ENCODE data around the gene IL24. TPM values are rescaled to one million over a fixed set of nuclear protein-coding genes. Genes with fewer than 3 reads are reported as not detected.

Gene IL24
- total RNA-seq, 1 donor from 2014 or later, result under 0.01 TPM

- FAIRE-seq (no peak), DNase-seq (ENCODE audit: low spot score in 2 of 2) (no peak)
These were observed 4.7 kb downstream of the IL24 start for GRCh38 chr1:206901944-206902343.

DNA sequence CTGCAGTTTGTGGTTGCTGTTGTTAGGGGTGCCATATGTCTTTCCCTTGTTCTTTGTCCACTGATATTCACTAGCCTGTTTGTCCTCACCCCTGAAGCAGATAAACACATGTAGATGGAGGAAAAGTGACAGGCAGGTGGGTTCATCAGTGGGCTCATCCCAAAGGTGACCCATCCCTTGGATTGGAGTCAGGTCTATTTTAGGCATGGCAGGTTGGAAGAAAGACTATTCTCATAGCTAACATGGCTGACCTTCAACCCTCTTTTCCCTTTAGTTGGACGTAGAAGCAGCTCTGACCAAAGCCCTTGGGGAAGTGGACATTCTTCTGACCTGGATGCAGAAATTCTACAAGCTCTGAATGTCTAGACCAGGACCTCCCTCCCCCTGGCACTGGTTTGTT lies 5.5 kb downstream of the IL24 start:
- DNase-seq (ENCODE audit: low spot score in 2 of 2) (no peak), FAIRE-seq (no peak)

GRCh38 chr1:206903687-206904086 lies 6.4 kb downstream of the IL24 start:
- DNase-seq (ENCODE audit: low spot score in 2 of 2) (no peak), FAIRE-seq (no peak)

DNA sequence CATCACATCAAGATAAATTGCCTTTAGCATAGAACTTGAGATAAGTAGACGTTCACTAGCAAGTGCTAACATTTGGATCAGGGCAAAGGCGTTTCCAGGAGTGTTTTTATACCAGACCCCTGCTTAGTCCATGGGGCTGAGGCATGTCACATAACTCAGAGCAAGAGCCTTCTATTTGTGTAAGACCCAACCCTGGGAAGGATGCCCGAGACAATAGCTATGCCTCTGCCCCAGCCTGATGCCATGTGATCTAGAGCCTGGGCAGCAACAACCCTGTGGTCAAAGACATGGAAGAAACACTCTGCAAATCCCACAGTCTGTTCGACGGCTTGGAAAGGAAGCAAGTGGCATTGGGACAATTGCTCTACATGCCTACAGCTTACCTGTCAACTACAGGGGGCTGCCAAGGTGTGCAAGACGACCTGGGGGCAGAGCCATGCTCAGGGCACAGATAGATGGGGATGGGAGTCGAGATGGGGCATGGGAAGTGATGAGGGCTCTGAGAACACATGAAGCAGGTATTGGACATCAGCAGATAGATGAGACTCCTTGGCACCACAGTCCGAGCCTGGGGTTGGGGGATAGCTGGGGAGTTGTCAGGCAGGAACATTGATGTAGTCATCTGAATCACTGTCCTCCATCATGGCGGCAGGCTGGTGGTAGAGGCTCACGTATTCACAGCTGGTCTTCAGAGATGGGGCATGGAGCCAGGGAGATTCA lies 7.3 kb downstream of the IL24 start:
- DNase-seq (ENCODE audit: low spot score in 2 of 2), result no peak
- no peak for FAIRE-seq

GRCh38 chr1:206905295-206906164 lies 8.3 kb downstream of the IL24 start:
- DNase-seq (ENCODE audit: low spot score in 2 of 2), result no peak

DNA sequence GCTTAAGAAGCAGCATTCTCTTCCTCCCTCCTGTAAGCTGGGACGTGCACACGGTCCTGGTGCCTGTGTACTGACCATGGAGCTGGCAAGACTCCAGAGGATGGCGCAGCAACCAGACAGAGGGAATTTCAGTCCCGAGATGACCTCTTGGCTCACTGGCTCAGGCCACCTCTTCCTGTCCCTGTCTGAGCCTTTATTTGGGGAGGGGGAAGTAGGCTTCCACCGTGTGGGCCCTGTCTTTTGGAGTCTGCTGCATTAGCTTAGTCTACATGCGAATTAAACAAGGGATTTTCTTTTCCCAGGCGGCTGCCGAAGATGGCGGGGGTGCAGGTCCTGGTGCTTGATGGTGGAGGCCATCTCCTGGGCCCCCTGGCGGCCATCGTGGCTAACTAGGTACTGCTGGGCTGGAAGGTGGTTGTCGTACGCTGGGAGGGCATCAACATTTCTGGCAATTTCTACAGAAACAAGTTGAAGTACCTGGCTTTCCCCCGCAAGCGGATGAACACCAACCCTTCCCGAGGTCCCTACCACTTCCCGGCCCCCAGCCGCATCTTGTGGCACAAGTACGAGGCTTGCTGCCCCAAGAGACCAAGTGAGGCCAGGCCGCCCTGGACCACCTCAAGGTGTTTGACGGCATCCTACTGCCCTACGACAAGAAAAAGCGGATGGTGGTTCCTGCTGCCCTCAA lies 10.2 kb downstream of the IL24 start:
- DNase-seq (ENCODE audit: low spot score in 2 of 2) (no peak), FAIRE-seq (no peak)

More at GRCh38 chr1:206905295-206906164, 8.3 kb downstream of the IL24 start:
- no peak for FAIRE-seq

GRCh38 chr1:206908038-206908437 lies 10.8 kb downstream of the IL24 start:
- DNase-seq (ENCODE audit: low spot score in 2 of 2) (no peak), FAIRE-seq (no peak)

GRCh38 chr1:206909161-206909882 lies 12.1 kb downstream of the IL24 start:
- DNase-seq (ENCODE audit: low spot score in 2 of 2) (peak in 1 of 2 donors; percentile 41), FAIRE-seq (no peak)

GRCh38 chr1:206909883-206910318 lies 12.7 kb downstream of the IL24 start:
- FAIRE-seq (no peak), DNase-seq (ENCODE audit: low spot score in 2 of 2) (no peak)

DNA sequence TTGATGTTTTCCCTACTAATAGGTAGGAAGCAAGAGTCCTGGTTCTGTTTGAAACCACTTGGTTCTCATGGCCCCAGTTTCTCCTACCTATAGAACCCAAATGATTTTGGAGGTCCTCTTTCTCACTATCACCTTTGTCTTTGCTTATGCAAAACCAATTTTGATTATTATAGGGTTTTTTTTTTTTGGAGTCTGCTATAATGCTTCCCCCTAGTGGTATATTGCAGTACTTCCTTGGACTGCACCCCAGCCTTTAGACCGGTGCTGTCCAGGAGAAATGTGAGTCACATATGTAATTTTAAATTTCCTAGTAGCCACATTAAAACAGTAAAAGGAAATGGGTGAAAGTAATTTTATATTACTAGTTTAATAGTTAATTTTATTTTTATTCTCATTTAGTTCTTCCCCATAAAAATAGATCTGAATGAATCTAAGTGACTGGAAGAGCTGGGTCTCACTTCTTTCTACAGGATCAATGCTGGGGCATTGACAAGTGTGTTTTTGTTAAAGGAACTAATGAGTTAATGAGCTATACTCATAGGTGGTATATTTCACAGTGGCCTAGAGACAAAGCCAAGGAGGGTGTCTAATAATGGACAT lies 13.9 kb downstream of the IL24 start:
- DNase-seq (ENCODE audit: low spot score in 2 of 2), result peak in 1 of 2 donors; percentile 56
- no peak for FAIRE-seq

DNA sequence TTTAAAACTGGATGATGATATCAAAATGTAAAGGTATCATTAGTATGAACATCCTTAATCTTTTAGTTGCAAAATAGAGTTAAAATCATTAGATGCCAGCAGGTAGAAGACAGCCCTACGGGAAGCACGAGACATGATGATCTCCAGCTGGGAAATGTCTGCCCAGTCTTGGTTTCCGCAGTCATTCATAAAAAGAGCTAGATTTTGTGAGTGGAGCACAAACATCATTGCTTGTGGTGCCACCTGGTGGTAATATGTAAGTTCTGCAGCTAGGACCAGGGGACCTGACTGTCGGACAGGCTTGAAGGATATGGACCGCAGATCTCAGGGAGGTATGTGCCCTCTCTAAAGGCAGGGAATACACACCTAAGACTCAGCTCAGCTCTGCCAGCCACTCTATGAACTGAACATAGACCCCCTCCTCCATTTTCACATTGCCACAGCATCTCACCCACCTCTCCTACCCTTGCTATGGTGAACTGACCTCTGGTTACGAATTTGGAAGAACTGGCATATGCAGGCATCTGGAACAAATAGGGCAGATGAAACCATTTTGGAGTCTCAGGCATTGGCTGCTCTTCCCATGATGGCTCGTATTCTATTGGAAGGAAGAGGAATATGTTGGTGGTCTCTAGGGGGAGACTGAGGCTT lies 15.3 kb downstream of the IL24 start:
- FAIRE-seq (no peak), DNase-seq (ENCODE audit: low spot score in 2 of 2) (peak; percentile 70 to 76)

DNA sequence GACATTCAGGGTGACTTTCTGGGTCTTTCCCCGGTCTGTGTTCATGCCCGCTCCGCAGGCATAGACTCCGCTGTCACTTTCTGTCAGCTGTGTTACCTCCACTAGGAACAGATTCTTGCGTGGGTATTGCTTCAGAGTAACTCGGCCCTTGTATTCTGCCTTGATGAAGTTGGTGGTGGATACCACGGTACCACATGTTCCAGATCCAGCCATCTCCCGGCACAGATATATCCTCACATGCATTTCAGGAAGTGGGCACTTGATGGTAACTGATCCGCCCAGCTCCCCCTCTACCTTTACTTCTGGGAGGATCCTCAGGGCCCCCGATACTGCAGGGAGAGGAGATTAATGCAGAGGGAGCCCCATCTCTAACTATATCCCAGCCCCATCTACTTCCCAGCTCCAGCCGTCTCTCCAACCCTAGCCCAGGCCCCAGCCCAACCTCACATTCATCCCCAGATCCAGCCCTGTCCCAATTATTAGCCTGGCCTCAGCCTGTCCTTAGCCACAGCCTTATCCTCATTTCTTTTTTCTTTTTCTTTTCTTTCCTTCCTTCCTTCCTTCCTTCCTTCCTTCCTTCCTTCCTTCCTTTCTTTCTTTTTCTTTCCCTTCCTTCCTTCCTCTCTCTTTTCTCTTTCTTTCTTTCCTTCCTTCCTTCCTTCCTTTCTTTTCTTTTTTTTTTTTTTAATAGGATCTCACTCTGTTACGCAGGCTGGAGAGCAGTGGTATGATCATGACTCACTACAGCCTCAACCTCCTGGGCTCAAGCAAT lies 16.7 kb downstream of the IL24 start:
- DNase-seq (ENCODE audit: low spot score in 2 of 2) (no peak), FAIRE-seq (no peak)

DNA sequence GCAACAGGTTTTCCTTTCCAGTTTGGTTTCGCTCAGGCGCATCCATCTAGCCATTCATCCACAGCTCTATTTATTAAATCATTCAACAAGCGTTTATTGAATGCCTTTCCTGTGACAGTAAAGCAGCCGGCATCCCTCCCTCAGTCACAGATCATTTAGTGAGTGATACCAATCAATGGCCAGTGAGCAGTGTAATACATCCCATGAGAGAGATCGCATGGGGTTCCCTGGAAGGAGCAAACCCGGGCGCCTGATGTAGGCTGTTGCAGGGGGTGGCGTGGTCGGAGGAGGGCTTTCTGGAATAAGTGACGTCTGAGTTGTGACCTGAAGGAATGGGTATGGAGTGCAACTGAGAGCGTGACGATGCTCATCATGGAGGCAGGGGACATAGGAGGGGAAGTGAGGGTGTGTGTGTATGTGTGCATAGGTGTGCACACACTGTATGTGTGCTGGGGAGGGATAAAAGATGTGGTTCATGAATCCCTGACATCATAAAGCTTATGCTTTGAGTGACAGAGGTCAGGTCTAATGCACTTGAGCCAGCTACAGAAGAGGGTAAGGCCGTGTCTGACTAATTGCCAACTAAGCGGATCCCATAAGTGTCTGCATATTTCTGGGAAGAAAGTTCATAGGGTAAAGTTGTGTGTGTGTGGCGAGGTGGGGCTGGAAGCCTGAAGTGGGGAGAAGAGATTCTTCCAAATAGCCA lies 17.9 kb downstream of the IL24 start:
- no peak for FAIRE-seq
- no peak for DNase-seq (ENCODE audit: low spot score in 2 of 2)

GRCh38 chr1:206916000-206916709 lies 18.9 kb downstream of the IL24 start:
- FAIRE-seq, result no peak
- no peak for DNase-seq (ENCODE audit: low spot score in 2 of 2)

DNA sequence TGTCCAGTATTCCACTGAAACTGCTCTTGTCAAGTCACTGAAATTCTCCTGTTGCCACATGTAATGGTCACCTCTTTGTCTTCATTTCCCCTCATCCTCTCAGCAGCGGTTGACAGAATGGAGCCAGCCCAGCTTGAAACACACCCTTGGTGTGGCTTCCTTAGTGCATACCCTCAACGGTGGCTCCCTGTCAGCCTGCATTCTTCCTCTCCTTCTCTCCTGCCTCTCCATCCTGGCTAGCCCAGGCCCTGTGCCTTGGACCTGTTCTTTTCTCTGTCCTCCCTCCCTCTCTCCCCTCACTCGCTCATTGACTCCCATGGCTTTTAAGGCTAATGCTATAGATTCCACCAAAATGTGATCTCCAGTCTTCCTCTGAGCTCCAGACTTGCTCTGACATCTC lies 20.8 kb downstream of the IL24 start:
- no peak for DNase-seq (ENCODE audit: low spot score in 2 of 2)
- FAIRE-seq, result no peak

DNA sequence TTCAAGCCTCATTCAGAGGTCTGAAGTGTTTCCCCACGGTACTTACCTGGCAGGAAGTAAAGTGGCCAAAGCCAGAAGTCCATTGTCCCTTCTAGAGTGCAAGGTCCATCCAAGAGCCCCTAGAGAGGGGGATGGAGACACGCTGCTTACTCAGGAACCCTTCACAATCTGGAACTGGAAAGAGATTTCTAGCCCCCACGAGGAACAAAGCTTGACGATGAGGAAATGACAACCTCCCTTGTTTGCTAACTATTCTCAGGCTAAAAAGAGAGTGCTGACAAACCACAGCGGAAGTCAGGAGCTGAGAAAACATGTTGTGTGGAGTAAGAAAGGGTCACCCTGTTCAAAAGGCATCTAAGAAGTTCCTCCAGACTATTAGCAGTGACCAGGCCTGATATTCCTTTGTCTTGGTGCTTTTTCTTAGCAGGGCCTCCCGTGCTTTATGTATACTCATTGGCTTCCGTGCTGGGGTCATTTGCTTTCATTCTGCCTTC lies 24.6 kb downstream of the IL24 start, which contains the start of gene FCMR:
FCMR (minus strand) TSS at position 170 of the 494 bp plus-strand sequence; CDS start at position 83, 87 bp downstream.
- DNase-seq (ENCODE audit: low spot score in 2 of 2), result no peak

GRCh38 chr1:206922524-206922923 lies 25.3 kb downstream of the IL24 start:
- FAIRE-seq, result no peak

More for the DNA sequence above, 24.6 kb downstream of the IL24 start, which contains the start of gene FCMR:
- no peak for FAIRE-seq

More at GRCh38 chr1:206922524-206922923, 25.3 kb downstream of the IL24 start:
- DNase-seq (ENCODE audit: low spot score in 2 of 2), result no peak
